HG02973 (cell line): ENCODE data around the gene RBM23.
"Not testable (repeated sequence)": the region's sequence is repeated elsewhere in the genome, so short reads cannot be mapped to it uniquely, and the experiment has no call there.

ENCODE experiments used
- ATAC-seq: cut with Tn5 transposase; IDR thresholded peaks from one replicate; pipeline ENCODE4 v1.9.1; 2021; ENCODE audit warnings: moderate library complexity; ENCODE audit not compliant: unreplicated experiment

RBM23 gene

DNA sequence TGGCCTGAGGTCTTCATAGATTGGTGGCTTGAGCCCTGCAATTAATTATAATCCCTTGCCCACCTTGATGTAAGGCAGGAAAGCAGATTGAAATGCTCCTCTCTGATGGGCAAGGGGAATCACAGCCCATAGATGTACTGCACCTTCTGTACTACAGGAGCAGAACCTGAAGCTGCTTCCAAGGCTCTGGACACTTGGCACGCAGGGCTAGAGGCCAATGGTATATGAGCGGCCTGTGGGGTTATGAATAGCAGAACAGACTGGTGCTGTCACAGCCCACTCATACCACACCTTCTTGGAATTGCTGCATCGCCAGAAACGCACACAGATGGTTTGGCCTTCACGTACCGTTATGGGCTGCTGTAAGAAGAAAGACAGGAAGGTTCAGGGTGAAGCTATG, 1.7 kb upstream of the RBM23 start:
- ATAC-seq = no peak

GRCh38 chr14:22919601-22919921, 612 bp upstream of the RBM23 start:
- ATAC-seq = peak; percentile 11

DNA sequence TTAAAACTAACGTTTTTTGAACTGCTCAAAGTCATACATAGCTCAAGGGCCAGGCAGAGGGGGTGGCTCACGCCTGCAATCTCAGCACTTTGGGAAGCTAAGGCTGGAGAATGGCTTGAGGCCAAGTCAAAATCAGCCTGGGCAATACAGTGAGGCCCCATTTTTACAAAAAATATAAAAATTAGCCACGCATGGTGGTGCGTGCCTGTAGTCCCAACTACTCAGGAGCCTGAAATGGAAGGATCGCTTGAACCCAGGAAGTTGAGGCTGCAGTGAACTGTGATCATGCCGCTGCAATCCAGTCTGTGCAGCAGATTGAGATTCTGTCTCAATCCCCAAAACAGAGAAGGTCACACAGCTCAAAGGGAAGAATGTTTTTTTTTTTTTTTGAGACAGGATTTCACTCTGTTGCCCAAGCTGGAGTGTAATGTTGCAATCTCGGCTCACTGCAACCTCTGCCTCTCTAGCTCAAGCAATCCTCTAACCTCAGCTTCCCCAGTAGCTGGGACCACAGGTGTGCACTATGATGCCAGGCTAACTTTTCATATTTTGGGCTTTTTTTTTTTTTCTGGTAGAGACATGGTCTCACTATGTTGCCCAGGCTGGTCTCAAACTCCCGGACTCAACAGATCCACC, 2.9 kb downstream of the RBM23 start:
- ATAC-seq = no peak

- ATAC-seq = not testable (repeated sequence)
Measured at GRCh38 chr14:22914836-22915235, 4.1 kb downstream of the RBM23 start.

DNA sequence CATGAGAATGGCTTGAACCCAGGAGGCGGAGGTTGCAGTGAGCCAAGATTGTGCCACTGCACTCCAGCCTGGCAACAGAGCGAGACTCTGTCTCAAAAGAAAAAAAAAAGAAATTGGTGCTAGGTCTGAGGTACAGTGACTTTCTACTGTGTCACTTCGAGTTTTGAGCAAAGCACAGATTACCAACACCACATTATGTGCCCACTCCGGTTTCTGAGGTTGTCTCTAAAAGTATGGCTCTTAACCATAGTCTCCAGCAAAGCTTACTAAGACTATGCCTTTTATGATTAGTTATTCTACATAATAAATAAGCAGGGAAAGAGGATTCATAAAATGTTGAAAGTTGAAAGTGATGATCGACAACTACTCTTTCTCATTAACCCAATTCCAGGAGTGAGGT, 8.0 kb downstream of the RBM23 start:
- ATAC-seq = no peak

GRCh38 chr14:22908601-22909000, 10.3 kb downstream of the RBM23 start:
- no peak for ATAC-seq

DNA sequence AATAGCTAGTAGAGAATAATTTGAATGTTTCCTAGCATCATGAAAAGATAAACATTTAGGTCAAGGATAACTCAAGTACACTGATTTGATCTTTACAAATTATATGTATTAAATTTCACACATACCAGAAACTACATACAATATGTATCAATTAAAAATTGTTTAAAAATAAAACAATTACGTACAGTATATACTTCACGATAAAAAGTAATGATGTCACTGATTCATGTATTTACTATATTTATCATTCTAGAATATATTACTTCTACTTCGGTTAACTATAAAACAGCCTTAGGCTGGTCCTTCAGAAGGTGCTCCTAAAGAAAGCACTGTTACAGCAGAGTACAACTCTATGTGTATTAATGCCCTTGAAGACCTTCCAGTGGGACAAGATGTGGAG, 11.5 kb downstream of the RBM23 start:
- no peak for ATAC-seq

DNA sequence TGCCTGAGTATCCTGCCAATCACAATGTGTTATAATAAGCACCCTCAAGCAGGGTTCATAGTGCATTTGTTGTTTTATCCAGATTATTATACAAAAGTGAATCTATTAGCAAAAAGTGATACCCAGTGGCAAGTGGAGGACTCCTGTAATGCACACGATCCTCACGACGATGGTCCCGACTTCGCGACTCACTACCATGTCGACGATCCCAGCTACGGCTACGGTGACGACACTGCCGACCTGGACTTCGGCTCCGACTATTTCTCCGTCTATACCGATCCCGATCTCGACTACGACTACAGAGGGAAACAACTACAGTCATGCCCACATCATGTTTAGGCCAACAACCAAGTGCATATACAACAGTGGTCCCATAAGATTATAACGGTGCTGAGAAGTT, 12.9 kb downstream of the RBM23 start:
- ATAC-seq = no peak

DNA sequence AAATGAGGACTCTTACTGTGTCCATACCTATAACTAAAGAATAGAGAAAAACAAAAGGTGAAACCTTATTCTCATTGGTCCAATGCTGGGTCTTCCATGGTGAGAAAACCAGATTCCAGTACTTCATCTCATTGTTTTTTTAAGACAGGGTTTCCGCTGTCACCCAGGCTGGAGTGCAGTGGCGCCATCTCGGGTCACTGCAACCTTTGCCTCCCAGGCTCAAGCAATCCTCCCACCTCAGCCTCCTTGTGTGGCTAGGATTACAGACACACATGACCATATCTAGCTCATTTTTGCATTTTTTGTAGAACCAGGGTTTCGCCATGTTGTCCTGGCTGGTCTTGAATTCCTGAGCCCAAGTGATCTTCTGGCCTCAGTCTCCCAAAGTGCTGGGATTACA, 13.3 kb downstream of the RBM23 start:
- no peak for ATAC-seq

- no peak for ATAC-seq
Measured at GRCh38 chr14:22903742-22904087, 15.2 kb downstream of the RBM23 start.

GRCh38 chr14:22901799-22902198, 17.1 kb downstream of the RBM23 start:
- ATAC-seq = no peak

DNA sequence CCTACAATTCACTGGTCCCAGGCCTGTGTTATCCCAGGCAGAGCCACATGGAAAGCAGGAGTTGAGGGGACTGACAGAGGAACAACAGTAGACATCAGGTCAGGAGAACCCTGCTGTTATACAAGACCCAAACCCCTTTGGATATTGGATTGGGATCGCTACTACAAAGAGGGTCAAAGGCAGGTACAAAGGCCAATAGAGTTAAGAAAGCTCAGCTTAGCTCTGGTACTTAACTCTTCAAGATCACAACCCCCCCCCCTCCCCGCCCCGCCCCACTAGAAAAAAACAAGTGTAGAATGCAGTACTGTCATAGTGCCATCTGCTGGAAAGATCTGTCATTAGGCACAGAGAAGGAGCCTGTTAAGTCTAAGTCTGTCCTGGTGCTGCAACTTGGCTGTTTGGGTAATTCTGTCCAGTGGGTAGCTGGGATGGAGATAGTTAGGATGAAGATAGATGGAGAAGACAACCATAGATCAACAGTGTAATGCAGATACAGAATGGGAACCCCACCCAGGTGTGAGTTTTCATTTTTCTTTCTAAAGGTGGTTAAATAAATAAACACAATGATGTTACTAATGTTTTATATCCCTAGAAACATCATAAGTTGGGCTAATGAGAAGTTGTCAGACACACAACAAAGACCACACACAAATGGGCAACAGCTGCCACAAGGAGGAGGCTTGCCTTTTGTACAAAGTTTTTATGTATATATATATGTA, 18.7 kb downstream of the RBM23 start:
- ATAC-seq = no peak

GRCh38 chr14:22898302-22899090, 20.5 kb downstream of the RBM23 start:
- ATAC-seq = no peak

GRCh38 chr14:22897357-22897756, 21.6 kb downstream of the RBM23 start:
- no peak for ATAC-seq

GRCh38 chr14:22896760-22897159, 22.2 kb downstream of the RBM23 start:
- ATAC-seq = no peak

GRCh38 chr14:22896356-22896755, 22.6 kb downstream of the RBM23 start:
- ATAC-seq = no peak

DNA sequence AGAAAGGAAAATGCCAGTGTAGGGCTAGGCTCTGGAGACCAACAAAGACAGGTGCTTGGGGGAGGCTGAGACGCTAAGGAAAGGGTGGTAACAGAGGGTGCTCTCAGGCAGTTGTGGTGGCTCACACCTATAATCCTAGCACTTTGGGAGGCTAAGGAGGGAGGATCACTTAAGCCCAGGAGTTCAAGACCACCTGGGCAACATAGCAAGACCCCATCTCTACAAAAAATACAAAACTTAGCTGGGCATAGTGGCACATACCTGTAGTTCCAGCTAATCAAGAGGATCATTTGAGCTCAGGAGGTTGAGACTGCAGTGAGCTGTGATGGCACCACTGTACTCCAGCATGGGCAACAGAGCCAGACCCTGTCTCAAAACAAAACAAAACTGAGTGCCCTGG, 23.5 kb downstream of the RBM23 start:
- no peak for ATAC-seq

GRCh38 chr14:22893706-22894105, 25.2 kb downstream of the RBM23 start:
- ATAC-seq = no peak

DNA sequence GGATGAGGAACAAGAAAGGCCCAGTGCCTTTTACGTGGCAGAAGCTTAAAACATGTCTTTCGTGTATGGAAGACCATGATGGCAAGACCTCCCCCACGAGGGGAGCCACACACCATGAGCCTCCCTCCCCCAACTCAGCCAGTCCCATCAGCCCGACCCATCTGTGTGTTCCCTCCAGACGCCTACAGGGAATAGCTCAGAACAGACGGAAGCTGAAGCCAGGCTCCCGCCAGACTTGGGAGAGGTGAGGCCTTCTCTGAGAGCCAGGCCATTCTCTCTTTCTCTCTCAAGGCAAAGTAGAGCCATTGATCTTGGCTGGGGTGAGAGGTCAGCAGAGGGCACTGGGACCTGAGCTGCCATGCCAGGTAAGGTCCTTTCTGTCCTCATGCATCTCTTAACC, 26.5 kb downstream of the RBM23 start:
- ATAC-seq = no peak

GRCh38 chr14:22890416-22890815, 28.5 kb downstream of the RBM23 start:
- no peak for ATAC-seq

- ATAC-seq = no peak
Measured at GRCh38 chr14:22888662-22889061, 30.3 kb downstream of the RBM23 start.

- no peak for ATAC-seq
Measured at GRCh38 chr14:22887990-22888378, 31.0 kb downstream of the RBM23 start.
